ENCODE results near the gene PPIB. TPM values are rescaled to one million over a fixed set of nuclear protein-coding genes. Genes with fewer than 3 reads are reported as not detected.
"Not testable (repeated sequence)": the region's sequence is repeated elsewhere in the genome, so short reads cannot be mapped to it uniquely, and the experiment has no call there.

The PPIB gene
- polyA plus RNA-seq, 2 of the 4 experiments (the other 2 are of a cell fraction), result 676 to 807 TPM

DNA sequence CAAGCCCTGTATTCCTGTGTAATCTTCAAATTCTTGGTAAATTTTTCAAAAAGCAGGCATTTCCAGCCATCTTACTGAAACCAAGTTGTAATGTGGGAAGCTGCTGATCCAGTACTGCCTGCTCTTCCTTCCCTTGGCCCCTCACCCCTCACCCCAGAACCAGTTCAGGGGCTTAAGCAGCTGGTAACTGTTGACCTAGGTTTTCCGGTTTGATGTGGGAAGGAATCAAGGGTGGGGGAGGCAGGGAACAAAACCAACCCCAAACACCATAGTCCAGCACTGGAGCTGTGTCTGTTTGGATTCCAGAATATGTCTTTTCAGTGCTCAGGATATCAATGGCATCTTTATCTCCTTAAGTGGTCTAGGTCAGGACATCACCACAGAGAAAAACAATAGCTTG, 40.4 kb downstream of the PPIB start:
- ATAC-seq (no peak), DNase-seq (ENCODE audit: low read depth in 1 of 2, low spot score in 1 of 2) (no peak), FAIRE-seq (no peak)
- Histone ChIP-seq H3K27ac (no peak overlapping the region), H3K4me2 (no peak overlapping the region), H3K4me3 (no peak overlapping the region), H3K4me1 (no peaks in the 10 kb centered on the region), H3K9me3 (no peaks in the 10 kb centered on the region)
- TF ChIP-seq POLR2AphosphoS2 (conservative IDR thresholded peaks at IDR 0.05; ENCODE audit: low read length), result no peak
- TF ChIP-seq HOXA7 (CRISPR knock-in tag; IDR thresholded peaks at IDR 0.05), result no peak
- ChIA-PET POLR2A (no interaction called here), CTCF (interaction anchor here (0.8 to 4.6 kb wide), 5 partner anchors 10 to 53 kb away, joined by 3 to 21 read pairs (median 4); no protein-coding TSS in a partner anchor)
- WGBS (ENCODE audit: missing lambda C conversion rate), result 89% methylated on average over 1 of the region's 1 CpG

DNA sequence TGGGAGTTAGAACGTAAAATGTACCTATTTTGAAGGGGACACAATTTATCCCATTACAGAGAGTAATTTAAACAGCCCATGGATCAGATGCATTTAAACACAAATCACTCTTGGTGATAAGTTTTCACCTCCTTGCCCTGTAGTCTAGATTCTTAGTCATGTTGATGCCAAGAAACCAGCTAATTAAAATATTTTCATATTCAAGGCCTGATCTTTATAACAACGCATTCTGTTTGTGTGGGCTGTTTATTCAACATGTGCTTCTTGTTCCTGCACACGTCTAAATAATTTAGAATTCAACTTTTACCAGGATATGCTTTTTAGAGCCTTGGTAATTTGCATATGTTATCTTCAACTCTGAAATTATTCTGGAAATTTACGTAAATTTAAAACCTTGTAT, 41.2 kb downstream of the PPIB start:
- CTCF ChIA-PET, result interaction anchor here (0.7 to 4.6 kb wide), 2 partner anchors 32 to 655 kb away, joined by 5 to 21 read pairs; no protein-coding TSS in a partner anchor
- FAIRE-seq, result no peak

DNA sequence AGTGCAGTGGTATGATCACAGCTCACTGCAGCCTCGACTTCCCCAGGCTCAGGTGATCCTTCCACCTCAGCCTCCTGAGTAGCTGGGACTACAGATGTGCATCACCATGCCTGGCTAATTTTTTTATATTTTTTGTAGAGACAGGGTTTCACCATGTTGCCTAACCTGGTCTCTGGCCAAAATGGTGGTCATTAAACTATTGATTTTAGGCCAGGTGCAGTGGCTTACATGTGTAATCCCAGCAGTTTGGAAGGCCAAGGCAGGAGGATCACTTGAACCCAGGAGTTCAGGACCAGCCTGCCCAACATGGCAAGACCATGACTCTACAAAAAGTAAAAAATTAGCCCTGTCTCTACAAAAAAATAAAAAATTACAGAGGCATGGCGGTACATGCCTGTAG, 42.5 kb downstream of the PPIB start:
- H3K27ac ChIP-seq; H3K4me1 ChIP-seq; H3K9me3 ChIP-seq; H3K4me2 ChIP-seq; FAIRE-seq; H3K4me3 ChIP-seq; ATAC-seq; DNase-seq (ENCODE audit: low read depth in 1 of 2, low spot score in 1 of 2); POLR2A ChIA-PET: not testable (repeated sequence)
- WGBS (ENCODE audit: missing lambda C conversion rate), result 93% methylated on average over 2 of the region's 2 CpGs
- CTCF ChIA-PET, result interaction anchor here (0.9 to 4.6 kb wide), 3 partner anchors 12 to 33 kb away, joined by 3 to 21 read pairs (median 4); no protein-coding TSS in a partner anchor

More for the DNA sequence above, 41.2 kb downstream of the PPIB start:
- no peak for DNase-seq (ENCODE audit: low read depth in 1 of 2, low spot score in 1 of 2)
- H3K4me2 ChIP-seq, result no peak overlapping the region
- WGBS (ENCODE audit: missing lambda C conversion rate), result 95% methylated on average over 4 of the region's 4 CpGs
- H3K9me3 ChIP-seq, result no peaks in the 10 kb centered on the region
- no peak for ATAC-seq
- H3K4me1 ChIP-seq, result no peaks in the 10 kb centered on the region
- TF ChIP-seq CBX2 (IDR thresholded peaks at IDR 0.05; ENCODE audit: borderline replicate concordance, low read depth), result no peak
- TF ChIP-seq GATA3 (IDR thresholded peaks at IDR 0.05; ENCODE audit: borderline replicate concordance), result no peak
- TF ChIP-seq MYC (IDR thresholded peaks at IDR 0.05; ENCODE audit: borderline replicate concordance, low read length), result no peak
- TF ChIP-seq KDM1A (IDR thresholded peaks at IDR 0.05; ENCODE audit: low read depth), result no peak
- no peak for TF ChIP-seq RCOR1 (IDR thresholded peaks at IDR 0.05; ENCODE audit: low read depth, low read length)
- TF ChIP-seq TFCP2L1 (CRISPR knock-in tag; IDR thresholded peaks at IDR 0.05), result no peak
- TF ChIP-seq, protein P1, sequence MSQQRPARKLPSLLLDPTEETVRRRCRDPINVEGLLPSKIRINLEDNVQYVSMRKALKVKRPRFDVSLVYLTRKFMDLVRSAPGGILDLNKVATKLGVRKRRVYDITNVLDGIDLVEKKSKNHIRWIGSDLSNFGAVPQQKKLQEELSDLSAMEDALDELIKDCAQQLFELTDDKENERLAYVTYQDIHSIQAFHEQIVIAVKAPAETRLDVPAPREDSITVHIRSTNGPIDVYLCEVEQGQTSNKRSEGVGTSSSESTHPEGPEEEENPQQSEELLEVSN (IDR thresholded peaks at IDR 0.05; ENCODE audit: borderline replicate concordance, low read depth), result no peak
- TF ChIP-seq POLR2AphosphoS2 (conservative IDR thresholded peaks at IDR 0.05; ENCODE audit: low read length), result no peak
- TF ChIP-seq HDAC2 (IDR thresholded peaks at IDR 0.05), result no peak
- no peak for TF ChIP-seq CEBPB (IDR thresholded peaks at IDR 0.05)
- TF ChIP-seq NPAS2 (CRISPR knock-in tag; IDR thresholded peaks at IDR 0.05; ENCODE audit: borderline replicate concordance), result no peak
- no peak for TF ChIP-seq RFX5 (IDR thresholded peaks at IDR 0.05)
- TF ChIP-seq TP53 (CRISPR knock-in tag; IDR thresholded peaks at IDR 0.05), result no peak
- no peak for TF ChIP-seq HEYL (CRISPR knock-in tag; IDR thresholded peaks at IDR 0.05)
- TF ChIP-seq CBX8 (IDR thresholded peaks at IDR 0.05), result no peak
- TF ChIP-seq SMC3 (IDR thresholded peaks at IDR 0.05), result no peak
- TF ChIP-seq EP300 (IDR thresholded peaks at IDR 0.05), result no peak
- TF ChIP-seq ESRRA (IDR thresholded peaks at IDR 0.05; ENCODE audit: borderline replicate concordance, low read length), result no peak
- TF ChIP-seq EHF (CRISPR knock-in tag; IDR thresholded peaks at IDR 0.05), result no peak
- H3K27ac ChIP-seq, result no peak overlapping the region
- POLR2A ChIA-PET, result no interaction called here
- H3K4me3 ChIP-seq, result no peak overlapping the region

- H3K4me3 ChIP-seq, result no peak overlapping the region
- no peaks in the 10 kb centered on the region for H3K4me1 ChIP-seq
- no peak overlapping the region for H3K4me2 ChIP-seq
- POLR2A ChIA-PET, result no interaction called here
- FAIRE-seq (no peak), ATAC-seq (no peak), DNase-seq (ENCODE audit: low read depth in 1 of 2, low spot score in 1 of 2) (no peak)
- H3K9me3 ChIP-seq, result no peaks in the 10 kb centered on the region
- 97% methylated on average over 5 of the region's 5 CpGs for WGBS (ENCODE audit: missing lambda C conversion rate)
- H3K27ac ChIP-seq, result no peak overlapping the region
- CTCF ChIA-PET, result interaction anchor here (0.6 to 4.6 kb wide), 5 partner anchors 13 to 675 kb away, joined by 3 to 21 read pairs (median 3); no protein-coding TSS in a partner anchor
- TF ChIP-seq SMC3 (IDR thresholded peaks at IDR 0.05) (no peak), GATA3 (IDR thresholded peaks at IDR 0.05; ENCODE audit: borderline replicate concordance) (no peak), MAFK (IDR thresholded peaks at IDR 0.05; ENCODE audit: partially characterized antibody) (no peak), EHMT2 (IDR thresholded peaks at IDR 0.05; ENCODE audit: low read depth) (no peak), KDM1A (IDR thresholded peaks at IDR 0.05; ENCODE audit: low read depth) (no peak), FOSB (CRISPR knock-in tag; IDR thresholded peaks at IDR 0.05) (no peak), RFX5 (IDR thresholded peaks at IDR 0.05) (no peak), BCL3 (IDR thresholded peaks at IDR 0.05) (no peak), POLR2A (IDR thresholded peaks at IDR 0.05; ENCODE audit: low read length) (no peak), RARB (CRISPR knock-in tag; IDR thresholded peaks at IDR 0.05) (no peak), MYC (IDR thresholded peaks at IDR 0.05; ENCODE audit: borderline replicate concordance, low read length) (no peak)
- TF ChIP-seq, protein P2, sequence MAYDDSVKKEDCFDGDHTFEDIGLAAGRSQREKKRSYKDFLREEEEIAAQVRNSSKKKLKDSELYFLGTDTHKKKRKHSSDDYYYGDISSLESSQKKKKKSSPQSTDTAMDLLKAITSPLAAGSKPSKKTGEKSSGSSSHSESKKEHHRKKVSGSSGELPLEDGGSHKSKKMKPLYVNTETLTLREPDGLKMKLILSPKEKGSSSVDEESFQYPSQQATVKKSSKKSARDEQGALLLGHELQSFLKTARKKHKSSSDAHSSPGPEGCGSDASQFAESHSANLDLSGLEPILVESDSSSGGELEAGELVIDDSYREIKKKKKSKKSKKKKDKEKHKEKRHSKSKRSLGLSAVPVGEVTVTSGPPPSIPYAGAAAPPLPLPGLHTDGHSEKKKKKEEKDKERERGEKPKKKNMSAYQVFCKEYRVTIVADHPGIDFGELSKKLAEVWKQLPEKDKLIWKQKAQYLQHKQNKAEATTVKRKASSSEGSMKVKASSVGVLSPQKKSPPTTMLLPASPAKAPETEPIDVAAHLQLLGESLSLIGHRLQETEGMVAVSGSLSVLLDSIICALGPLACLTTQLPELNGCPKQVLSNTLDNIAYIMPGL (CRISPR knock-in tag; IDR thresholded peaks at IDR 0.05; ENCODE audit: borderline replicate concordance), result no peak
- TF ChIP-seq, protein P3, sequence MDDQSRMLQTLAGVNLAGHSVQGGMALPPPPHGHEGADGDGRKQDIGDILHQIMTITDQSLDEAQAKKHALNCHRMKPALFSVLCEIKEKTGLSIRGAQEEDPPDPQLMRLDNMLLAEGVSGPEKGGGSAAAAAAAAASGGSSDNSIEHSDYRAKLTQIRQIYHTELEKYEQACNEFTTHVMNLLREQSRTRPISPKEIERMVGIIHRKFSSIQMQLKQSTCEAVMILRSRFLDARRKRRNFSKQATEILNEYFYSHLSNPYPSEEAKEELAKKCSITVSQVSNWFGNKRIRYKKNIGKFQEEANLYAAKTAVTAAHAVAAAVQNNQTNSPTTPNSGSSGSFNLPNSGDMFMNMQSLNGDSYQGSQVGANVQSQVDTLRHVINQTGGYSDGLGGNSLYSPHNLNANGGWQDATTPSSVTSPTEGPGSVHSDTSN (IDR thresholded peaks at IDR 0.05), result no peak
These were observed 44.9 kb downstream of the PPIB start for GRCh38 chr15:64117759-64118487.
